GDM1 (cell line): ENCODE results near the gene CLSTN2.
"Not testable (repeated sequence)": the region's sequence is repeated elsewhere in the genome, so short reads cannot be mapped to it uniquely, and the experiment has no call there.

Experiments used
- DNase-seq: peaks from one replicate; lab custom pipeline; 2025; lab: John Stamatoyannopoulos, UW

Gene CLSTN2

DNA sequence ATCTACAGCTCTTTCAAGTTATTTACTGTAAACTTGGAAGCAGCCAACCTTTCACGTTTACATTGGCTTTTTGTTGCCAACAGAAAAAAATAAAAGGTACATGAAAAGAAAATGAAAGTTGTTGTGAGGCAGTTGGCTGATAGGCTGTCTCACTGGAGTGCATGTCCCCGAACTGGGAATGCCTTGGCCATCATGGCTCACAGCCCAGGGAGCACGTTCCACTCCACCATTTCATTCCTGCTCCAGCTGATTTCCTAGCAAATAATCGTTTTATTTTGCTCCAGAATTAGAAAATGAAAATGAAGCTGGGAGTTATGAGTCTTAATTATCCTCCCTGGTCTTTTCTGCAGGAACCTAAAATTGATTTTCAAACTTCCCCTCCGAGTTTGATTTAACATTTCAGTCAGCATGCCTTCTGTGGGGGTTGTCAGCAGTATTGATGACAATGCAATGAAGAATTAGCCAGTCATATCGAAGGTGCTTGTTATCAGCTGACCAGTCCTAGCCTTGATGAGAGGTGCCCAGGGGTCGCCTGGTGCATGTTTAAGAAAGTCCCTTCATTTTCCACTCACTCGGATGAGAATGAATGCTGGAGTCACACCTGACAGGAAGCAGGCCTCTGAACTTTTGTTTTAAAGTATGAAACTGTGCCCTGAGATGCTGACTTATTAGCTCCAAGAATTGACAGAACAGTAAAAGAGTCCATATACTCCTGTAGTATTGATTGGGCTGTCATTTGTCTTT, 449.2 kb downstream of the CLSTN2 start:
- DNase-seq = no peak

DNA sequence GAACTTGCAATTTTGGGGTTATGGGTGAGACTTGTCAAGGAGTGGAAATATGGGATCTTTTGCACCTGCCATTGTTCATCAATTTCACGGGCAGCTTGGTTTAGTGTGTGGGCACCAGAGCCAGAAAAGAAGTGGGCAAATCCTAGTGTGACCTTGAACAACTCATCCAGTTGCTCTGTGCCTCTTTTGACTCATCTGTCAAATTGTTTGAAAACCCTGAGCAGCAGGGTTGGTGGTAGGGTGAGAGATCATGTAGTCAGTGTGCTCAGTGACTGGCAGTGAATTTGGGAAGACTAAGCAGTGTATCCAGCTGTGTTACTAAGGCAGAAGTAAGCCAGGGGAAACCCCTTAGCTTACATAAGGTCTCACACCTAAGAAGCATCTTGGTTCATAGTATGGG, 449.9 kb downstream of the CLSTN2 start:
- DNase-seq = no peak

DNA sequence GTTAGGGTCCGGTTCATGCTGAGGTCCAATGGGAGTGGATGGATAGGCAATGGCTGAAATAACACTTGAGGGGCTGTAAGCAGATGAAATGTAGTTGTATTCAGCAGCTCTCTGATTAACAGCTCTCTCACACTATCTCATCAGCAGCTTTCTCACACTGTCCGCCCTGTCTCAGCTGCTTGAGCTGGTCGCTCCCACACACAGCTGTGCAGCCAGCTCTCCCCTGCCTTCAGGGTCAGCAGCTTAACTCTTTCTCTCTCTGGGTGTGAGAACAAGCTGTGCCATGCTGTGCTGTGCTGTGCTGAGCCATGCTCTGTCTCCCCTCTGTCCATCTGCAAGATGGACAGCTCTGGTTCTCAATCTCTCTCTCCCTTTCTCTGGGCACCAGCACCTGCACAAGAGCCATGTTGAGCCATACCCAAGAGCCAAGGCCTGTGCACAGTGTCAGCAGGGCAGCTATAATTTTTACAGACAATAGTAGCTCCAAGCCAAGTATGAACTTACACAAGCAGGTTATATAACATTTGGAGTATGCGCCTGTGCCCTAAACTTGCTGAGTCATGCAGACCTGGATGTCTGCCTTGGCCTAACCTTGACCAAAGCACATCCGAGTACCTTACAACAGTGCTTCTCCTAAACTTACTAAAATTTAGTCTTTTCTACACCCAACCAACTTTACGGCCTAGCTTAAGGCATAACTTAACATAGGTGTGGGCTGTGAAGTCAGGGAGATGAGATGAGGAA, 451.5 kb downstream of the CLSTN2 start:
- DNase-seq = no peak

DNA sequence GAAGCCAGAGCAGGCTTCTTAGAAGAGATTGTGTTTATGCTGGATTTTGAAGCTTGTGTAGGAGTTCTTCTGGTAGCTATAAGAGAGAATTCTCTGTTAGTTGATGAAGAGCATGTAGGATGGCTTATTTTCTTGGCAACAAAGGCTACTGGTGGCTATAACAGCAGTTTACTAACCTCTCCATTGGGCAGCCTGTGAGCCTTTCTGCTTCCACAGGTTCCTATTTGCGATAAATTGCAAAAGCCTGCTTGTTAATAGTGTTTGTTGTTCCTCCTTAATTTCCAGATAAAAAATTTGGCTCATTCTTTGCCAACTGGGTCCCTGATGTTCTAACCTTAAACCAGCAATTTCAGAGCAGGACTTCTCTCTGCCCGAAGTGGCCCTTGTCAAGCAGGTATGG, 452.3 kb downstream of the CLSTN2 start:
- DNase-seq = no peak

DNA sequence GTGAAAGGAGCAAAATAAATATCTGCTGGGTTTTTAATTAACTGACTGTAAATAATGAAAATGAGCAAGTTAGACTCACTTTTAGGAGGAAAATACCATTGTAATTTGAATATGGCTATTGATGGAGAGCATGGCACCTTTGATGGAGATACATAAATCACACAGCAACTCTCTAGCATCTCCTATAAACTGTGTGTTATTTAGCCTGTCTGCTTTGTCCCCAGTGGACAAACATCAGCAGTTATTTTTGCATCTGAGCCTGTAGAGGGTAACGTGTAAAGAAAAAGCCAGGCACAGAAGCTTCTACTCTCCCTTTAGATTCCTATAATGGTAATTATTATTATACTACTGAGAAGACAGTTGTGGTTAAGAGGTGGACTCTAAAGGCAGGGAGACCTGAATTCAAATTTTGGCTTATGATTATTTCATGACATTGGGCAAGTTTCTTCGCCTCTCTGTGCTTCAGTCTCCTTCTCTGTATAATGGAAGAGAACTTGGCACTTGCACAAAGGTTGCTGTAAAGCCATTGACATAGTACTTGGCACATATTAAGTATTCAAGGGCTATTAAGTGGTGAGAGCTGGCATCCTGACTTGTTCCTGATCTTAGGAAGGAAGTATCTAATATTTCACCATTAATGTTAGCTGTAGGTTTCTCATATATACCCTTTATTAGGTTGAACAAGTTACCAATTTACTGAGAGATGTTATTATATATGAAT, 453.4 kb downstream of the CLSTN2 start:
- no peak for DNase-seq

DNA sequence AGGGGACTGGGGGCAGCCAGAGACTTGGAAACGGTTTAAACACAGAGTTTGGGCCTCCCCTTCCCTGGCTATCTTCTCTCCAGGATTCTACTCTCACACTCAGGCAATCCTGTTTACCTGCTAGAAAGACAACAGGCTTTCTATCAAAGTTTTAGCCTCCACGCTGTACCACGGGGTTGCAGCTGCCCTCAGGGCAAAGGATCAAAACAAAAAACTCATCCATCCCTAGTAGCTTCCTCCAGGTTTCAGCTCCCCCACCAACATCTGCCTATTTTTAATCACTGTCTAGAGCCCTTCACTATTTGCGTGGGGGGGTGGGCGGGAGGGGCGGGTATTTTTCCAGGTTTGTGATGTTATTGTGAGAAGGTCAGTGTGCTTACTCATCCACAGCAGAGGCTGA, 456.1 kb downstream of the CLSTN2 start:
- no peak for DNase-seq

DNA sequence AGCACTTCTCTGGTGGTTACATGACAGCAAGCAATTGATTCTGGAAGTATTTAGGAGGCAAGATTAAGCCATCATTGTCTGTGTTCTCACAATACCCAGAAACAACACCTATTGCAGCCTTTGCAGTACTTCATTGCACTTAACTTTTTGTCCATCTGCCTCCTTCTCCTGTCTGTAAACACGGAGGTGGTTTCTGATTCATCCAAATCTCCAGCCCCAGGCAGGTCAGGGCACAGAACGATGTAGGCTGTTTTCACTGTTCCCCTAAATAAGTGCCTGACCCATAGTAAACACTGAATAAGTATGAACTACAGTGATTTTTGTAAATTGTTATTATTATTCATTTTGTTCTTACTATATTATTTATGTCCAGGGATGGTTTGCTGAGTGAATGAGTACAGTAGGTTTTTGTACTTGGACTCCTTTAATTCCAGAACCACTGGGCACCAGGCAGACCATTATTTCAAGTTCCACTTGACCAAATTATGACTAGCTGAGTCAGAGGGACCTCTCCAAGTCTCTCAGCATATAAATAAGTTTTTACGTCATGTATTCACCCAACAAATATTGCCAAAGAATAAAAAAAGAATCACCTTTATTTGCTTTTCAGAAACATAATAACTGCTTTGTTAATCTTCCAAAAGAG, 459.6 kb downstream of the CLSTN2 start:
- no peak for DNase-seq

DNA sequence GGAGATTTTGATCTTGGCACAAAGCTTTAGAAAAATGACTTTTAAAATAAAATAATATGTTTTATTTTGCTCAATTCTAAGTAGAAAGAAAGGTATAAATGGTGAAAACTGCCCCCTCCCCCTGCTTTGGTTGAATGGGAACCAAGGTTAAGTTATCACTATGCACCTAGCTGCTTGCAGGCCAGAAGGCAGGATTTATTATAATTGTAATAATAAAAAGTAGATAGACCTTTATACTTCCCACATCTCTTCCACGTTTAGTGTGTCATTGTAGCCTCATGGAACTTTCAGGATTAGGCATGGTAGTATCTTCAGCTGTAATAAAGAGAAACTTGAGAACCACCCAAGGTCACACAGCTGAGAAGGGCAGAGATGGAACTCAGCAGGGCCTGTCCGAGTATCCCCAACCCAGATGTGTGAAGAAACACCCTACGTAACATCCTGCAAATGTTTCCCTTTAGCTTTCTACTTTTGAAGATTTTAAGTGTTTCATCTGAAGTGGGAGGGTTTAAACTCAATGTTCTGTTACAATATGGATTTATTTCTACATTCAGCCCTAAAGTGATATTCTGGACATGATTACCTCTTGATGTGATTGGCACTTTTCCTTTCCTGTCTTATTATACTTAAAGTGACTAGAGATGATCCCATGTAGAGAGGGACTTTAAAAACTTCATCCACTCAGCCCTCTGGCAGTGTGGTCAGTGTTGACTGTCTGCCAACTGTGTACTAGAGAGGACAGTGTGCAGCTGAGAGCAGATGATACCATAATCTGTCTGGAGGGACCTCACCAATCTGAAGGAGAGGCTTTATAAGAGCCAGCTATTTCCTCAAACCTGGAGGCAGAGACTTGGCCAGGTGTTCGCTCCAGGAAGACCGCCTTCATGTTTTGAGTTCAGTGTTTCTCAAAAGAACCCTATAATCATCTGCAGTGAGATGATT, 460.4 kb downstream of the CLSTN2 start:
- no peak for DNase-seq

DNA sequence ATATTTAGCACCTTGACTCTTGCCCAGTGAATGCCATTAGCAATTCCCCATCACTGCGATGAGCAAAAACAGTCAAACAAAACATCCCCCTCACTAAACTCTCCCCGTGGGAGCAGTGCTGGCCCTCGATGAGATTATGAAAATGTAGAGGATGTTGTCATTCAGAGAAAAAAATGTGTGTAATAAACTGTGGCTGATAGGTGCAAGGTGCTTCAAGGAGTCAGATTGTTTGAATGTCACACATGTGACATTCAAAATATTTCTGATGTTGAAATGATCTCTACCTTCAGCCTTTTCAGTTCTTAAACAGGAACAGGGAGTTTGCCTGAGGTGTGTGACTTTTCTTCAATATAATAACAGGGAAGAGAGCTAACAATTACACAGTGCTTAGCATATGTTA, 461.1 kb downstream of the CLSTN2 start:
- no peak for DNase-seq

DNA sequence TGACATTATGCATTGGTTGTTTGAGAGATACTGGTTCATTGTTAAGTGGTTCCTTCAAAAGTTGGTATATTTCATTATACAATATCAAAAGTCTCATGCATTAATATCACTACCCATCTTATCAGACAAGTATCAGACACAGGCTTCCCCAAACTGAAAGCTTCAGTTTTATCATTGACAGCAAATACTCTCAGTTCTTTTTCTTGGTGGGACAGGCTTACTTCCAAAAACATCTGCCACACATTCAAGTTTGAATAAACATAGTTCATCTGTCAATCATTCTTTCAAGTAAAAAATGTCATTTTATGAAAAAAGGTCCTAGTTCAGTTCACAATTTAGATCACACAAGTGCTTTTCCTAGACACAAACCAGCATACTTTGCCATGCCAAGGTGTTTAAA, 462.9 kb downstream of the CLSTN2 start:
- no peak for DNase-seq

DNA sequence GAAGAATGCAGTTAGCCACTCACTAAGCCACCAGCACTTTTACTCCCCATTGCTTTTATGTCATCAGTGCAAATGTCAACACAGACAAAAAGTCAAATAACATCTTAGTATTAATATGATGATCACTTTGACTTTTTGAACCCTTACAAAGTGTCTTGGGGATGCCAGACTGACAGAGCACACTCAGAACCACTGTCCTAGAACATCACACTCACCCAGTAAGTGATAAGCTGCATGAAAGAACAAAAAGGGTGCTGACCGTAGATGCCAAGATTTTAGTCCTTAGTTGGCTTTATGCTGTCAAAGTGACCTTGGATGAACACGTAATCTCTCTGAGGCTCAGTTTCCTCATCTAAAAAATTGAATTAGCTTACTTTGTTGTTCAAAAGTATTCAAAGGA, 463.4 kb downstream of the CLSTN2 start:
- DNase-seq = no peak

DNA sequence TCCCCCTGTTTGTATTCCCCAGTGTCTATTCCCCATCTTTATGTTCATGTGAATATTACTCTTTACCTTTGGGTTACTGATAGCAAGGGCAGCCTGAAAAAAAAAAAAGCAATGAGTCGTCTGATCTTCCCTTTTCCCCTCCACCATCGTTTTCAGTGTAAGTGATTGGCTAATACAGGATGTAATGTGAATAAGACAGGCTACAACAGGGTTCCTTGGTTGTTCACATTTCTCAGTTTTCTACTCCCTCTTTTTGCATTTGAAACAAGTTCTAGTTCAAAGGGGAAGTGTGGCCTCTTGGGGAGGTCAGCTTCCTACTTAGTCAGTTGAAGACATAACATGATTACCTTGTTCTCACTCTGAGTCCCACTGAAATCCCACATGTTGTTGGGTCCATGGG, 464.9 kb downstream of the CLSTN2 start:
- DNase-seq = no peak

DNA sequence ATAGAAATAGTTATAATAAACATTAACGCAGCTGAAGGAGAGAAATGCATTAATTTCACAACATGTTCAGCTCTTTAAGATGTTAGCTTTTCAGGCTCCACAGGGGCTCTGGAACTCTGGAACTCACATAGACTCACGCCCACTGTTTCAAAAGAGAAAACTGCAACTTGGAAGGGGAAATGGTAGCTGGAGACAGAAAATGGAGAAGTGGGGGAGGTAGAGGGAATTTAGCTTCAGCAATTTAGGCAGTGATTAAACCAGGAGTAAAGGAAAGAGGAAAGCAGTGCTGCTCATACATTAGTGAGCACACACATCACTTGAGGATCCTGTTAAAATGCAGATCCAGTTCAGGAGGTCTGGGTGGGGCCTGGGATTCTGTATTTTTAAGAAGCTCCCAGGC, 468.1 kb downstream of the CLSTN2 start:
- DNase-seq = no peak

DNA sequence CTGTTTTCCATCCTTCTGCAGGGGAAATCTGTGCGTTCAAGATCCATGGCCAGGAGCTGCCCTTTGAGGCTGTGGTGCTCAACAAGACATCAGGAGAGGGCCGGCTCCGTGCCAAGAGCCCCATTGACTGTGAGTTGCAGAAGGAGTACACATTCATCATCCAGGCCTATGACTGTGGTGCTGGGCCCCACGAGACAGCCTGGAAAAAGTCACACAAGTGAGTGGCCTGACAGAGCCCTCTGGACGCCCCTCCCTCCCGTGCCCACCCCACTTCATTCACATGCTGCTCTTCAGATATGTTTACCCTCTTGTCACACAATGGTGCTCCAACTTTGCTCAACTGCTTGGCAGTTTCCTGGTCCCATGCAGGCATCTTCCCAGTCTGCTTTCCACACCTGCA, 468.6 kb downstream of the CLSTN2 start:
- no peak for DNase-seq

DNA sequence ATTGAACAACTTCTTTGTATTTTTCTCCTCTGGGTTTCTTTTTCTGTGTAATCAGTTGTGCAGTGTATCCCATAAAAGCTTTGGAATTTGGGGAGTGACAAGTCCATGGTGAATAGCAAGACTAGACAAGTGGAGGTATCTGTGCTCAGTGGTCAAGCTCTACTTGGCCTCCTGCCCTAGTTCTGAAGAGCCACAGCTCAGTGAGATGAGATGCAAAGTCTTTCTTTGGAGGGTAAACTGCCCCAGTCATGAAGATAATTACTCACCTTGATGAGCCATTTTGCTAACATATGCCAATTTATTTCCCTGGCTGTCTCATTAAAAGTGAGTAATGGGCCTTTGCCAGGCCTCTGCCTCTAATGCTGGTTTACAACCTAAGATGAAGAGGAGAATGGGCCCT, 471.7 kb downstream of the CLSTN2 start:
- no peak for DNase-seq

DNA sequence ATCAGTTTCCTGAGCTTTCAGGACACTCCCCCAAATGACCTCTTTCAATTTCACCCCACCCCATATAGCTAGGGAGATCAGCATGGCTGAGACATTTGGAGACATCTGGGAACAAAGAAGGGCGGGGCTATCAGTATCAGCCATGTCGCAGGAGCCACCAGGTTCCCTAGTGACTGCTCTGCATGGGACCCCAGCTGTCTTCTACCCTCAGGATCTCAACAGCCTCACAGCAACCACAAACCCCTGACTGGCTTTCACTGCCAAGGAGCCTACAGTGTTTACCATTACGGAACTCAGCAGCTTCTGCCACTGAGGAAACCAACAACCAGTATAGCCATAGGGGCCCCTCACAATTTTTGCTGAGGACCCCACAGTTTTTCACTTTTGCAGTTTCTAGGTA, 473.3 kb downstream of the CLSTN2 start:
- no peak for DNase-seq

DNA sequence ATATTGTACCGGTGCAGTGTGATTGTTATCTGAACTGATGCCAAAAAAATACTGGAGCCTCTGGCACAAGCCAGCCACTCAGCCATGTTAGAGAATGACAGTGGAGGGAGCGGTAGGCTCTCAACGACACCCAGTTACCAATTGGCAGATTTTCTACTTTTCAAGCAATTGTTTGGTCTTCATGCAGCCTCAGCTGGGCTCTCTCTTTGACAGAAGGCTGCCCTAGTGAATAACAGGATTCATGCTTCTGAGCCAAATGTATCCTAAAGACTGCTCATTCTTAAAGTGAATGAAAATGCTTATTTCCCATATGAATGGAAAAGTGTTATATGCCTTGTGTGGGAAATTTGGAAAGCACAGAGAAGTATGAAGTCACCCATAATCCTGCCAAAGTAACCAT, 481.7 kb downstream of the CLSTN2 start:
- DNase-seq = no peak

DNA sequence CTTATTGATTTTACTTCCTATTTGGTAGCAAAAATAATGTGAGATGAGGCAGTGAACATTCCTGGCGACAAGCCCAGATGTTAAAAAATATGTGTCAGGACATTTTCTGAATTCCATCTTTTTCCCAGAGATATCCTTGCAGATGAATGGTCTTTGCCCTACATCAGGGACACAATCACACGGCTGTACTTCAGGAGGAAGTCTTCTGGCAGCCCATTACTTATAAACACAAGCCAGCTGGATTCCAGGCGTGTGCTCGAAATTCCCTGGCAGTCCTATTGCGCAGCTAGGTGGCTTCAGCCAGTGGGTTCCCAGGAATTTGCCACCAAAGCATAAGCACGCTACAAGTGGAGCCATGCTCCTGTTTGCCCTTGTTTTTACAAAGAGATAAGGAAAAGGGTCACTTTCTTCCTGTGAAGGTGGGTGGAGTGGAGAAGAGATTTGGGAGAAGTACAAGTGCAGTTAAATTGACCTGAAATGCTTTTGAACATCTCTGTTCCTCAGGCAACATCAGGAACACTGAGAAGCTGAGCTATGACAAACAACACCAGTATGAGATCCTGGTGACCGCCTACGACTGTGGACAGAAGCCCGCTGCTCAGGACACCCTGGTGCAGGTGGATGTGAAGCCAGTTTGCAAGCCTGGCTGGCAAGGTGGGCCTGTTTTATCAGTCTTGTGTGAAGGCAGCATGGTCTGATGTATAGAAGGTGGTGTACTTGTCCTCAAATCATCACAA, 485.8 kb downstream of the CLSTN2 start:
- DNase-seq = no peak

DNA sequence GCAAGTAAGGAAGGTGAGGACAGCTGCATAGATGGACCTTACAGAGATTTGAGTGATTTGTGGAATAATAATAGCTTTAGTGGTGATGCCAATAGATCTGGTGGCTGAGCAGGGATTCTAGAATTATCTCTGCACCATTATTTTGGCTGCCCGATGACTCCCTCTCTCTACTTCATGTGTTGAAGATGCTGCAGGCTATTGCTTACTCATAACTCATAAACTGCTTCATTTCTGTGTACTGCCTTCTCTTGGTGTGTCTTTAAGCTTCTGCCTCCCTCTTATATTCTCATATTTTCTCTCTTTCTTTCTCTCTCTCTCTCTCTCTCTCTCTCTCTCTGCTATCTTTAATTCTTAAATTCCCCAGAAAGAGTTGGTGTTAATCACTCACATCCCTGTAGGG, 486.9 kb downstream of the CLSTN2 start:
- DNase-seq = no peak

DNA sequence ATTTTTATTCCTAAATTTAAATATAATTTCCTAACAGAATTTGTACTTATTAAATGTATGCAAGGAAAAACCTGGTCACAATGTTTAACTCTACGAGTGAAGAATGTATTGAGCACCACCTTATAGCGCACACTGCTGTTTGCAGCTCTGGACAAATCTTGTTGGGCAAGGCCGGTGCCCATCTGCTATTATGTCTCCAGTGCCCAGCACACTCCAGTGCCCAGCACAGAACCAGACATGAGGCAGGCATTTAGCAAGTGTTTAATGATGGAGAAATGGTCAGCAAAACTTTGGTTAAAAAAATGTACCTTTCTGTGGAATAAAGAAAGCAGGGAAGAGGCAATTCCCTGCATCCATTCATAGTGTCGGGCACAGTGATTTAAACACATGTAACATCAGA, 488.2 kb downstream of the CLSTN2 start:
- no peak for DNase-seq

DNA sequence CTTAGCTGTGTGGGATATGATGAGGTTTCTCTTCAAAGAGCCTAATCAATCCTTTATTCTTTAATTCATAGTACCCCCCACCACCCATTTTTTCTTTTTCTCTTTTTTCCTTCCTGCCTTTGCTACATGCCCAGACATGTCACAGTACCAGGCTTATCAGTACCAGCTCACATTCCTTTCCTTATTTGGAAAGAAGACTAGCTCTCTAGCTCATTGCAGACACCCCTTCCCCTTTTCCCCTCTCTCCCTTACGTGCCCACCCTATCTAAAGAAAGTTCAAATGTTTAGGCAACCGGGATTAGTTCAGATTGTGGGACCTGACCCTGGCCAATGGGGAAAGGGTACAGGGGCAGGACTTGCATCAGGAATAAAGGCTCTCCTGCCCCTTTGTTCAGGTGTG, 488.6 kb downstream of the CLSTN2 start:
- DNase-seq = not testable (repeated sequence)
